DOHH2 (cell line): ENCODE measurements around the gene FAM180A.

ENCODE experiments used
- H3F3A ChIP-seq: fragments of 200-600 bp; sonication (generic), shearing (Covaris generic); 2 replicates; pipeline ENCODE4 v1.6.0; 2016; ENCODE audit warnings: antibody characterized with exemption, mild to moderate bottlenecking; ENCODE audit not compliant: control insufficient read depth, insufficient read depth
- H3K27ac ChIP-seq: fragments of 200-600 bp; sonication (generic); 2 replicates; pipeline ENCODE4 v1.5.1; 2014; ENCODE audit warnings: low read depth, mild to moderate bottlenecking, low read length, moderate library complexity
- H3K27me3 ChIP-seq: fragments of 200-600 bp; sonication (generic); 2 replicates; pipeline ENCODE4 v1.6.1; 2014; ENCODE audit warnings: mild to moderate bottlenecking, low read length, mixed read lengths; ENCODE audit not compliant: control insufficient read depth
- H3K36me3 ChIP-seq: fragments of 200-600 bp; sonication (generic); 2 replicates; pipeline ENCODE4 v1.6.1; 2014; ENCODE audit warnings: mild to moderate bottlenecking, low read length, moderate library complexity, mixed read lengths; ENCODE audit not compliant: control insufficient read depth
- H3K4me1 ChIP-seq: fragments of 200-600 bp; sonication (generic); 2 replicates; pipeline ENCODE4 v1.6.1; 2014; ENCODE audit warnings: mild to moderate bottlenecking, low read length, mixed read lengths; ENCODE audit not compliant: control insufficient read depth
- H3K4me2 ChIP-seq: fragments of 200-600 bp; sonication (generic); 2 replicates; pipeline ENCODE4 v1.6.0; 2014; ENCODE audit warnings: mild to moderate bottlenecking, low read length, moderate library complexity
- H3K4me3 ChIP-seq: fragments of 200-600 bp; sonication (generic); 2 replicates; pipeline ENCODE4 v1.5.1; 2014; ENCODE audit warnings: mild to moderate bottlenecking, low read length, mixed read lengths
- H3K79me2 ChIP-seq: fragments of 200-600 bp; sonication (generic); 2 replicates; pipeline ENCODE4 v1.6.1; 2014; ENCODE audit warnings: mild to moderate bottlenecking, low read length, mixed read lengths; ENCODE audit not compliant: control insufficient read depth
- H3K9me2 ChIP-seq: fragments of 200-600 bp; sonication (generic); replicated peaks from 2 replicates; pipeline ENCODE4 v1.6.1; 2014; ENCODE audit warnings: mild to moderate bottlenecking, low read length, mixed read lengths; ENCODE audit not compliant: control insufficient read depth
- H3K9me3 ChIP-seq: fragments of 200-600 bp; sonication (generic); 2 replicates; pipeline ENCODE4 v1.6.1; 2014; ENCODE audit warnings: antibody characterized with exemption, low read length, mixed read lengths; ENCODE audit not compliant: control insufficient read depth, insufficient read depth
- H4K20me1 ChIP-seq: fragments of 200-600 bp; sonication (generic); 2 replicates; pipeline ENCODE4 v1.6.0; 2014; ENCODE audit warnings: low read depth, mild to moderate bottlenecking, antibody characterized with exemption, low read length, moderate library complexity; ENCODE audit not compliant: control insufficient read depth, insufficient read depth
- CTCF ChIP-seq: fragments of 200-600 bp; sonication (generic); IDR thresholded peaks from one replicate; pipeline ENCODE4 v1.5.1; 2014; ENCODE audit warnings: antibody characterized with exemption, mild to moderate bottlenecking, low read depth, low read length; ENCODE audit not compliant: poor library complexity, severe bottlenecking
- EZH2phosphoT487 ChIP-seq: fragments of 200-600 bp; sonication (generic); IDR thresholded peaks from 2 replicates; pipeline ENCODE4 v1.6.1; 2017; ENCODE audit warnings: borderline replicate concordance, mild to moderate bottlenecking, antibody characterized with exemption, low read length, moderate library complexity, mixed read lengths

FAM180A gene

GRCh38 chr7:135771961-135772638 lies 23.5 kb upstream of the FAM180A start:
- Histone ChIP-seq H3K36me3 (no peaks in the 10 kb centered on the region), H3K79me2 (no peaks in the 10 kb centered on the region), H3K4me3 (no peak overlapping the region), H3K4me2 (no peak overlapping the region), H3K27me3 (no peaks in the 10 kb centered on the region; the same call in 1 of the 2 replicates), H4K20me1 (no peaks in the 10 kb centered on the region), H3K4me1 (no peaks in the 10 kb centered on the region), H3K9me3 (no peaks in the 10 kb centered on the region), H3K27ac (no peak overlapping the region), H3F3A (no peaks in the 10 kb centered on the region), H3K9me2 (no peaks in the 10 kb centered on the region)
- TF ChIP-seq CTCF (no peak), EZH2phosphoT487 (no peak)

GRCh38 chr7:135771051-135771450 lies 22.4 kb upstream of the FAM180A start:
- Histone ChIP-seq H3K4me2 (no peak overlapping the region), H3F3A (no peaks in the 10 kb centered on the region), H3K27ac (no peak overlapping the region), H3K9me2 (no peaks in the 10 kb centered on the region), H3K79me2 (no peaks in the 10 kb centered on the region), H4K20me1 (no peaks in the 10 kb centered on the region), H3K4me1 (no peaks in the 10 kb centered on the region), H3K9me3 (no peaks in the 10 kb centered on the region), H3K36me3 (no peaks in the 10 kb centered on the region), H3K27me3 (no peaks in the 10 kb centered on the region; the same call in 1 of the 2 replicates), H3K4me3 (no peak overlapping the region)
- TF ChIP-seq CTCF (no peak), EZH2phosphoT487 (no peak)

GRCh38 chr7:135770139-135770710 lies 21.6 kb upstream of the FAM180A start:
- H3K4me1 ChIP-seq, result no peaks in the 10 kb centered on the region
- H3K79me2 ChIP-seq, result no peaks in the 10 kb centered on the region
- H3K9me2 ChIP-seq, result no peaks in the 10 kb centered on the region
- H3K4me3 ChIP-seq, result no peak overlapping the region
- no peak overlapping the region for H3K4me2 ChIP-seq
- H3F3A ChIP-seq, result no peaks in the 10 kb centered on the region
- no peak overlapping the region for H3K27ac ChIP-seq
- no peaks in the 10 kb centered on the region; the same call in 1 of the 2 replicates for H3K27me3 ChIP-seq
- H4K20me1 ChIP-seq, result no peaks in the 10 kb centered on the region
- no peaks in the 10 kb centered on the region for H3K9me3 ChIP-seq
- H3K36me3 ChIP-seq, result no peaks in the 10 kb centered on the region
- TF ChIP-seq EZH2phosphoT487 (no peak), CTCF (no peak)
